ENCODE measurements around the gene SPATA3. TPM values are rescaled to one million over a fixed set of nuclear protein-coding genes. Genes with fewer than 3 reads are reported as not detected.

SPATA3 gene
- total RNA-seq, 1 experiment from 2014 or later: not detected

DNA sequence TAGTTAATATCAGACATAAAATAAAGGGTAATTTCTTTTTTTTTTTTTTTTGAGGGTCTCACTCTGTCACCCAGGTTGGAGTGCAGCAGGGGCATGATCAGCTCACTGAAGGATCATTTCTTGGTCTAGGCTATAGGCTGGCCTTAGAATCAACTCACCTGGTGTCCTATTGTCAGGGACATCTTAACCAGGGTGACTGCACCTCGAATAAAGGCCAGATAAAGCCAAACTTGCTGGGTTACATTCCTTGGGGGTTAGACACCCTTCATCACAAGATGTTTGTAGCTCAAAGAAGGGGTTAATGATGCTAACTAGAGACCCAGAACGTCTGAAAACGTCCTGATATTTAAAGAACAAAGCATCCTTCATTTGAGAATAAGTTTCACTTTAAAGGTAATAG is 17.9 kb downstream of the SPATA3 start:
- no peak overlapping the region for H3K27ac ChIP-seq (ENCODE audit: low read length)
- DNase-seq: peak; percentile 23
- no peak for ATAC-seq
- ChIA-PET CTCF (no interaction called here), POLR2A (ENCODE audit: unreplicated experiment) (no interaction called here)
- BruUV-seq (replicated peaks): no TSS peak
- no peaks in the 10 kb centered on the region for H3K9me2 ChIP-seq (replicated peaks; ENCODE audit: low read length)
- H4K20me1 ChIP-seq (ENCODE audit: low read length): no peaks in the 10 kb centered on the region
- no peak overlapping the region for H2AFZ ChIP-seq (ENCODE audit: low read length)
- no peaks in the 10 kb centered on the region for H3K36me3 ChIP-seq (ENCODE audit: low read depth, low read length)
- H3K4me3 ChIP-seq (ENCODE audit: low read length): no peak overlapping the region
- H3K9ac ChIP-seq (ENCODE audit: low read length): no peak overlapping the region
- peaks cover 12% of the 10 kb centered on the region for H3K27me3 ChIP-seq (ENCODE audit: low read length)
- TF ChIP-seq, protein P1, sequence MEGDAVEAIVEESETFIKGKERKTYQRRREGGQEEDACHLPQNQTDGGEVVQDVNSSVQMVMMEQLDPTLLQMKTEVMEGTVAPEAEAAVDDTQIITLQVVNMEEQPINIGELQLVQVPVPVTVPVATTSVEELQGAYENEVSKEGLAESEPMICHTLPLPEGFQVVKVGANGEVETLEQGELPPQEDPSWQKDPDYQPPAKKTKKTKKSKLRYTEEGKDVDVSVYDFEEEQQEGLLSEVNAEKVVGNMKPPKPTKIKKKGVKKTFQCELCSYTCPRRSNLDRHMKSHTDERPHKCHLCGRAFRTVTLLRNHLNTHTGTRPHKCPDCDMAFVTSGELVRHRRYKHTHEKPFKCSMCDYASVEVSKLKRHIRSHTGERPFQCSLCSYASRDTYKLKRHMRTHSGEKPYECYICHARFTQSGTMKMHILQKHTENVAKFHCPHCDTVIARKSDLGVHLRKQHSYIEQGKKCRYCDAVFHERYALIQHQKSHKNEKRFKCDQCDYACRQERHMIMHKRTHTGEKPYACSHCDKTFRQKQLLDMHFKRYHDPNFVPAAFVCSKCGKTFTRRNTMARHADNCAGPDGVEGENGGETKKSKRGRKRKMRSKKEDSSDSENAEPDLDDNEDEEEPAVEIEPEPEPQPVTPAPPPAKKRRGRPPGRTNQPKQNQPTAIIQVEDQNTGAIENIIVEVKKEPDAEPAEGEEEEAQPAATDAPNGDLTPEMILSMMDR (conservative IDR thresholded peaks at IDR 0.05; ENCODE audit: low read depth, low read length): no peak
- TF ChIP-seq EZH2phosphoT487 (IDR thresholded peaks at IDR 0.05; ENCODE audit: borderline replicate concordance, low read length): no peak
- TF ChIP-seq EZH2 (IDR thresholded peaks at IDR 0.05; ENCODE audit: low read length, unreplicated experiment): no peak
- no peaks in the 10 kb centered on the region for H3K79me2 ChIP-seq (ENCODE audit: low read length)
- H3K9me3 ChIP-seq (ENCODE audit: low read length): no peaks in the 10 kb centered on the region
- H3F3A ChIP-seq (ENCODE audit: low read length, unreplicated experiment): no peaks in the 10 kb centered on the region
- H3K4me2 ChIP-seq (ENCODE audit: low read length): no peak overlapping the region
- intact Hi-C loops (cut with micrococcal nuclease): no loop called here
- no peaks in the 10 kb centered on the region for H3K4me1 ChIP-seq (ENCODE audit: insufficient read depth, low read length)

DNA sequence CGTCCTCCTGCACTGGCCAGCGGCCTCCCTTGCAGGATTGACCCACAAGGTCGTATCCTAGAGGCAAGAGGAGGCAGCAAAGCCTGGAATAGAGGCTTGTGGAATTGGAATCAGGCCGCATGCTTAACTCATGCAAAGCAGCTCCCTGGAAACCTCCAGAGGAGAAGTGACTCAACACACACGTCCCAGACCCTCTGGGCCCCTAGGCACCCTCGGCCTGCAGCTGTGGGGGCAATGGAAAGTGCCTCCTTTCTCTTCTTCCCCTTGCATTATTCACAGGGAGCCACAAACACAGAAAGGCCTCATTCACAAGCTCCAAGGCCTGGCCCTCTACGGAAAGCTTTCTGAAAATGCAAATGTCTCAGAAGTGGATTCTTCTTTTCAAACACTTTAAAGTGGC is 19.6 kb downstream of the SPATA3 start:
- TF ChIP-seq EZH2phosphoT487 (IDR thresholded peaks at IDR 0.05; ENCODE audit: borderline replicate concordance, low read length) (no peak), EZH2 (IDR thresholded peaks at IDR 0.05; ENCODE audit: low read length, unreplicated experiment) (no peak)
- TF ChIP-seq, protein P1 (conservative IDR thresholded peaks at IDR 0.05; ENCODE audit: low read depth, low read length): no peak
- CTCF ChIA-PET: no interaction called here
- Histone ChIP-seq H3K27me3 (ENCODE audit: low read length) (peaks cover 12% of the 10 kb centered on the region), H3K79me2 (ENCODE audit: low read length) (no peaks in the 10 kb centered on the region), H3K9me3 (ENCODE audit: low read length) (no peaks in the 10 kb centered on the region), H4K20me1 (ENCODE audit: low read length) (no peaks in the 10 kb centered on the region), H3K9me2 (replicated peaks; ENCODE audit: low read length) (no peaks in the 10 kb centered on the region), H3K4me2 (ENCODE audit: low read length) (no peak overlapping the region), H3K36me3 (ENCODE audit: low read depth, low read length) (no peaks in the 10 kb centered on the region), H3K27ac (ENCODE audit: low read length) (no peak overlapping the region), H3K4me3 (ENCODE audit: low read length) (no peak overlapping the region), H3K4me1 (ENCODE audit: insufficient read depth, low read length) (no peaks in the 10 kb centered on the region), H2AFZ (ENCODE audit: low read length) (no peak overlapping the region), H3F3A (ENCODE audit: low read length, unreplicated experiment) (no peaks in the 10 kb centered on the region), H3K9ac (ENCODE audit: low read length) (no peak overlapping the region)
- ATAC-seq (no peak), DNase-seq (no peak)
- no TSS peak for BruUV-seq (replicated peaks)
- POLR2A ChIA-PET (ENCODE audit: unreplicated experiment): no interaction called here
- intact Hi-C loops (cut with micrococcal nuclease): no loop called here

DNA sequence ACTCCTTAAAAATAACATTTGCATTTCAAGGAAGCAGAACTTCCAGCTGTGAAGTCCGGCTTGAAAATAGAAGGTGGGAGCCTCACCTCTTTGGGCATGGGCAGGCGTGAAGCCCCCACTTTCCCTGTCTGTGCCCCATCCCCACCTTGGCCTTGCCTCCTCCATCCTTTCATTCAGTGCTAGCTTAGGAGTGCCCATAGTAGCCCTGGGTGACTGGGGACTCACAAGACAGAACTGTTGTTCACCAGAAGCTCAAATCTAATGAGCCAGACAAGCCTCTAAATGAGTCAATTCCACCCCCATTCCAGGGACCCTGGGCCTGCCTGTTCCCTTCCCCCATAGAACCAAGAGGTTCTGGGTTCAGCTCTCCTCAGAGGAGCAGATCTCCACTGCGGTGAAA is 20.0 kb downstream of the SPATA3 start:
- intact Hi-C loops (cut with micrococcal nuclease): no loop called here
- Histone ChIP-seq H3F3A (ENCODE audit: low read length, unreplicated experiment) (no peaks in the 10 kb centered on the region), H3K79me2 (ENCODE audit: low read length) (no peaks in the 10 kb centered on the region), H3K36me3 (ENCODE audit: low read depth, low read length) (no peaks in the 10 kb centered on the region), H3K4me1 (ENCODE audit: insufficient read depth, low read length) (no peaks in the 10 kb centered on the region), H3K9ac (ENCODE audit: low read length) (no peak overlapping the region), H3K4me2 (ENCODE audit: low read length) (no peak overlapping the region), H3K4me3 (ENCODE audit: low read length) (no peak overlapping the region), H3K9me3 (ENCODE audit: low read length) (no peaks in the 10 kb centered on the region), H3K27me3 (ENCODE audit: low read length) (peaks cover 12% of the 10 kb centered on the region), H3K9me2 (replicated peaks; ENCODE audit: low read length) (no peaks in the 10 kb centered on the region), H4K20me1 (ENCODE audit: low read length) (no peaks in the 10 kb centered on the region), H2AFZ (ENCODE audit: low read length) (no peak overlapping the region), H3K27ac (ENCODE audit: low read length) (no peak overlapping the region)
- TF ChIP-seq EZH2phosphoT487 (IDR thresholded peaks at IDR 0.05; ENCODE audit: borderline replicate concordance, low read length): no peak
- no peak for TF ChIP-seq EZH2 (IDR thresholded peaks at IDR 0.05; ENCODE audit: low read length, unreplicated experiment)
- TF ChIP-seq, protein P1 (conservative IDR thresholded peaks at IDR 0.05; ENCODE audit: low read depth, low read length): no peak
- BruUV-seq (replicated peaks): no TSS peak
- ATAC-seq (no peak), DNase-seq (no peak)
- ChIA-PET POLR2A (ENCODE audit: unreplicated experiment) (no interaction called here), CTCF (no interaction called here)

Data from PC-3 (cell line).